Measurements from ENCODE around the gene FGF12.

The FGF12 gene

DNA sequence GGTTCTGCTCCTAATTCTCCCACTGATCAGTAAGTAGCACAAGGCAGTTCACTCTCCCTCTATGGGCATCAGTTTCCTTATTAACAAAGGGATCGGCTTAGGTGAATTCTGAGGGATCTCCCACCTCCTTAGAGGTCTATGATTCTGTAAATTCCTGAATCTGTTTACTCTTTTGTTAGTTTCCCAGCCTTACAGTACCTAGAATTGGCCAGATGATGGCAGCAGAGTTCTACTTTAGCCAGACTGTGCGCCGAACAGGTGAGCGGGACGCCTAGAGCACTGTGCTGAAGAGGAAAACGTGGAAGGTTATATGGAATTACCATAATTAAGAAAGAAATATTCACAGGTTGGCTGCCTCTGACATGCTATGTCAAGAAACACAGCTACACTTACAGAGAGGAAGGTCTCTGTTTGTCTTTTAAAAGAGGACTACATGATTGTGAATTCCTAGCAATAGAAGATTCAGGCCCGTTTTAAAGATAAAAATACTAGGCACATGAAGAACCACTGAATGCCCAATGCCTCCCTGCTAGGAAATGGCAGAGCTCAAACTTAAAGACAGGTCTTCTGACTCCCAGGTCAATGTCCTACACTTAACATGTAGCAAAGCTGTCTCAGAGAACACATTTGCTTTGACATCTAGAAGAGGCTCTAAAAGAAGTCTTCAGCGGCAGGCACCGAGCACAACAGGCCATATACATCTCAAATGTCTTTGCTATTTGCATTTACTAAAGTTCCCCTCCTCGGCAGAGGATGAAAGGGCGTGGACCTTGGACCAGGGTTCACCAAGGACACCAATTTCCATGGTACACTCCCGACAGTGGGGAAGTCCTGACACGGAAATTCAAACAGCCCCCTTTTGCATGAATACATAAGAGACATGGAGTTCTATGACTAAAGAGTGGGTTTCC lies 259.9 kb downstream of the FGF12 start:
- TF ChIP-seq, protein P1, sequence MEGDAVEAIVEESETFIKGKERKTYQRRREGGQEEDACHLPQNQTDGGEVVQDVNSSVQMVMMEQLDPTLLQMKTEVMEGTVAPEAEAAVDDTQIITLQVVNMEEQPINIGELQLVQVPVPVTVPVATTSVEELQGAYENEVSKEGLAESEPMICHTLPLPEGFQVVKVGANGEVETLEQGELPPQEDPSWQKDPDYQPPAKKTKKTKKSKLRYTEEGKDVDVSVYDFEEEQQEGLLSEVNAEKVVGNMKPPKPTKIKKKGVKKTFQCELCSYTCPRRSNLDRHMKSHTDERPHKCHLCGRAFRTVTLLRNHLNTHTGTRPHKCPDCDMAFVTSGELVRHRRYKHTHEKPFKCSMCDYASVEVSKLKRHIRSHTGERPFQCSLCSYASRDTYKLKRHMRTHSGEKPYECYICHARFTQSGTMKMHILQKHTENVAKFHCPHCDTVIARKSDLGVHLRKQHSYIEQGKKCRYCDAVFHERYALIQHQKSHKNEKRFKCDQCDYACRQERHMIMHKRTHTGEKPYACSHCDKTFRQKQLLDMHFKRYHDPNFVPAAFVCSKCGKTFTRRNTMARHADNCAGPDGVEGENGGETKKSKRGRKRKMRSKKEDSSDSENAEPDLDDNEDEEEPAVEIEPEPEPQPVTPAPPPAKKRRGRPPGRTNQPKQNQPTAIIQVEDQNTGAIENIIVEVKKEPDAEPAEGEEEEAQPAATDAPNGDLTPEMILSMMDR (IDR thresholded peaks at IDR 0.05; ENCODE audit: insufficient read depth, low read depth, low read length, missing control alignments), result peak; percentile 84
- DNase-seq (ENCODE audit: low read depth), result peak; percentile 58
- no peak overlapping the region for H3K4me3 ChIP-seq (ENCODE audit: low read depth, low read length)

DNA sequence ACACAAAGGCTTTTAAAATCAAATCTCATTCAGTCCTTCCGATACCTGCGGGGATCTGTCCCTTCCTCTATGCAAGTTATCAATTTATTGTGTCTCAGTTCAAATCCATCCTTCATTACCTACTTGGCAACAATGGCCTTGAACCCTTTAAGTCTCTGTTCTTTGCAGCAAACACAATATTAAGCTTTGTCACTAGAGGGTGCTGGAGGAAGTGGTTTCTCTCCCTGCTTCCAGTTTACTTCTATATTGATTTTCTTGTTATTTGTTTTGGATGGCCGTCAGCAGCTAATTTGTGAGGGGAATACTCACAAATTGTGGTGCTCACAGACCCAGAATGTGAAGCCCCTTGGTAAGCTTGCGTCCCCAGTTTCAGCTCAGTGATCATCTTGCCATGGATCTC lies 278.3 kb downstream of the FGF12 start:
- no peak overlapping the region for H3K4me3 ChIP-seq (ENCODE audit: low read depth, low read length)
- TF ChIP-seq, protein P1 (IDR thresholded peaks at IDR 0.05; ENCODE audit: insufficient read depth, low read depth, low read length, missing control alignments), result peak; percentile 19
- peak; percentile 1 for DNase-seq (ENCODE audit: low read depth)

DNA sequence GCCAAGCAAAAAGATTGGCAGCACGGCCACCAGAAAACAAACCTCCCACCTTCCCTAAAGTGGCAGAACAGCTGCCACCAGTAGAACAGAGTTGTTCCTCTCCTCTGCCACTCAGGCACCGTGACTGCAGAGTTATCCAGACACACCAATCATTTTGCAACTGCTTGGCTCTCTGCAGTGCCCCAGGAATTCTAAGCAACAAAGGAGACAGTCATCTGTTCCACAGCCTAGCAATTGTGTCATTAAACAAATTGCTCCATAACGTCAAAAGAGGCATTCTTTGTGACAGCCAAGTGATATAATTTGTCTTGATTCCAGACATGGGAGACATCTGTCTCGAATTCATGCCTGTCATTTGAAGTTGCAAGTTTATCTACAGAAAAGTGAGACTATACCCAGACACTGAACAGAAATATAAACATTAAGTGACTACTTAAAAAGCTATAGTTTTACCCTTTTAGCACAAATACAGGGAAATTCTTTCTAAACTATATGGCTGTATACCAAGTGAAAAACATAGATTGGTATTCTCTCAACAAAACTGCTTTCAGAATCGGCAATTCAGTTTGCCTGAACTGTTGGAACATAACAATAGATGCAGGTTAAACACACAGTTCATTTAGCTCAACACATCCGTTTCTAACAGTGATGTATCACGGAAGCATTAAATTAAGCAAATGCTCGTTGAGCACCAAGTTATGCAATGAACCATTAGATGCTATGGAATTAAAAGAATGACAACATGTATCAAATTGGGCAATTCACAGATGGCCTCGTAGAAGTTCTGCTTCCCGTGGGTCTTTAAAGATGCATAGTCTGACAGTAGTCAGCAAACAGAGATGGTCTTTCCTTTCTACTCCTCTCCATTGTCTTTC lies 281.3 kb downstream of the FGF12 start:
- TF ChIP-seq, protein P1 (IDR thresholded peaks at IDR 0.05; ENCODE audit: insufficient read depth, low read depth, low read length, missing control alignments), result no peak
- H3K4me3 ChIP-seq (ENCODE audit: low read depth, low read length), result no peak overlapping the region
- no peak for DNase-seq (ENCODE audit: low read depth)

DNA sequence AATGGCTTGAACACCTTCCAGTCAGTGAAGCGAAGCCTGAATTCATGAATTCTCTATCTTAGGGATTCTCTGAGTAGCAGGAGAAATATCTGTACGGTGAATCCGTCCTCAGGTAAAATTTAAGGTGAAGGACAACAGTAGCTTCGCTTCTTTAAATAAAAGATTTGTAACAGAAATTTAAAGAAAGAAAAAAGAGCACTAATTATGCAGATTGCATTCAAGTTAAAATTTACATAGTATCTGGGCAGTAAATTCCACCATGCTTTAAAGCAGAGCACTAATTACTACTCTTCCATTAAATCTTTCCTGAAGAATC lies 282.6 kb downstream of the FGF12 start:
- H3K4me3 ChIP-seq (ENCODE audit: low read depth, low read length), result no peak overlapping the region
- TF ChIP-seq, protein P1 (IDR thresholded peaks at IDR 0.05; ENCODE audit: insufficient read depth, low read depth, low read length, missing control alignments), result no peak
- DNase-seq (ENCODE audit: low read depth), result no peak

DNA sequence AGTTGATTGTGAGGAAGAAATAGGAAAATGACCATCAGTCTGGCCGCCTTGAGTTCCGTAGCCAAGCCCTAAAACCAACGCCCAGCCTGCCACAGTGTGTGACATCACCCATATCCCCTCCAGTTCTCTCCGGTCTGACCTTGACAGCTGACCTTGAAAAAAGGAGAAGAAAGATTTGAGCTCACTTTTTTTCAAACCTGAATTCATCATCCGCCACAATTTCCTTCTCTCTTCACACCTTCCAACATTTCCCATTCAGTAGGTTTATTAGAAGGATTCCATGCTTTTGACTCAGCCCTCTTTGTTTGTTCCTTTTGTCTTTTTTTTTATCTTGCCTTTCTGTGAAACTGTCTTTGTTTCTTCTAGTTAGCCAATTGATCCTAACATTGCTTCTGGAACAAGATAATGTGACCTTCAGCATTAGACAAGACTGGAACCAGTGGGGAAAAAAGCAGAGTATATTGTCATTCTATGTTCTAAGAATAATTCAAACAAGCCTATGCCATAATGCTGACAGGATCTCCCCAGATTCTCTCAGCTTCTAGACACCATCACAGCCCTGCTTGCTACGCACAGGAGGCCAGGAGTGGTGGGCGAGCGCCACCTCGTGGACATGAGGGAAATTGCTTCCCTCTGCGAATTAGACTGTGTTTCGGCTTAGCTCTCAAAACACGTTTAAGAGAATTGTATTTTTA lies 283.1 kb downstream of the FGF12 start:
- TF ChIP-seq, protein P1 (IDR thresholded peaks at IDR 0.05; ENCODE audit: insufficient read depth, low read depth, low read length, missing control alignments), result peak; percentile 98
- no peak overlapping the region for H3K4me3 ChIP-seq (ENCODE audit: low read depth, low read length)
- DNase-seq (ENCODE audit: low read depth), result peak; percentile 68

DNA sequence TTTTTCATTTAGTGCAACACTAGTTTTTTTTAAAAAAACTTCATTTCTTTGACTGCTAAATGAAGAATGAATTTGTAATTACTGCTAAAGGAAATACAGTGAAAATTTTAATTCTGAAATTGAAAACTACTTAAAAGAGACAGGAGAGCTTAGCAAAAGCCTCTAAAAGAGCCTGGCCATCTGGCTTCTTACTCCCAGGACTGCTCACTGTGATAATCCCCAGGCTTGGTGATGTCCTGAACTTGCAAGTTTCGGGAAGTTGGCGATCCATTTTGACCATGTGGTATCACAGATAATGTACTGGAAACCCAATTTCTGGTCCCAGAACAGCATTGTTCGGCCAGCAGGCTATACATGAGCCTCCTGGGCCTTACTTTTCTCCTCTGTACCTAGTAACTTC lies 292.1 kb downstream of the FGF12 start:
- no peak overlapping the region for H3K4me3 ChIP-seq (ENCODE audit: low read depth, low read length)
- no peak for DNase-seq (ENCODE audit: low read depth)
- TF ChIP-seq, protein P1 (IDR thresholded peaks at IDR 0.05; ENCODE audit: insufficient read depth, low read depth, low read length, missing control alignments), result no peak

All from GM12865 (cell line).